ENCODE results near the gene G6PC1.
"Not testable (repeated sequence)": the region's sequence is repeated elsewhere in the genome, so short reads cannot be mapped to it uniquely, and the experiment has no call there.

Gene G6PC1

GRCh38 chr17:42900460-42901331, at the start of gene G6PC1:
G6PC1 (plus strand) TSS chr17:42900799; CDS start chr17:42900877, 78 bp downstream.
- no peak within 1 kb of the TSS for H3K4me3 ChIP-seq (replicated peaks; ENCODE audit: low read depth, low read length)
- TF ChIP-seq, protein P1, sequence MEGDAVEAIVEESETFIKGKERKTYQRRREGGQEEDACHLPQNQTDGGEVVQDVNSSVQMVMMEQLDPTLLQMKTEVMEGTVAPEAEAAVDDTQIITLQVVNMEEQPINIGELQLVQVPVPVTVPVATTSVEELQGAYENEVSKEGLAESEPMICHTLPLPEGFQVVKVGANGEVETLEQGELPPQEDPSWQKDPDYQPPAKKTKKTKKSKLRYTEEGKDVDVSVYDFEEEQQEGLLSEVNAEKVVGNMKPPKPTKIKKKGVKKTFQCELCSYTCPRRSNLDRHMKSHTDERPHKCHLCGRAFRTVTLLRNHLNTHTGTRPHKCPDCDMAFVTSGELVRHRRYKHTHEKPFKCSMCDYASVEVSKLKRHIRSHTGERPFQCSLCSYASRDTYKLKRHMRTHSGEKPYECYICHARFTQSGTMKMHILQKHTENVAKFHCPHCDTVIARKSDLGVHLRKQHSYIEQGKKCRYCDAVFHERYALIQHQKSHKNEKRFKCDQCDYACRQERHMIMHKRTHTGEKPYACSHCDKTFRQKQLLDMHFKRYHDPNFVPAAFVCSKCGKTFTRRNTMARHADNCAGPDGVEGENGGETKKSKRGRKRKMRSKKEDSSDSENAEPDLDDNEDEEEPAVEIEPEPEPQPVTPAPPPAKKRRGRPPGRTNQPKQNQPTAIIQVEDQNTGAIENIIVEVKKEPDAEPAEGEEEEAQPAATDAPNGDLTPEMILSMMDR (IDR thresholded peaks at IDR 0.05; ENCODE audit: low read length, missing control alignments) = no peak
- no peak for DNase-seq (ENCODE audit: low read depth)

DNA sequence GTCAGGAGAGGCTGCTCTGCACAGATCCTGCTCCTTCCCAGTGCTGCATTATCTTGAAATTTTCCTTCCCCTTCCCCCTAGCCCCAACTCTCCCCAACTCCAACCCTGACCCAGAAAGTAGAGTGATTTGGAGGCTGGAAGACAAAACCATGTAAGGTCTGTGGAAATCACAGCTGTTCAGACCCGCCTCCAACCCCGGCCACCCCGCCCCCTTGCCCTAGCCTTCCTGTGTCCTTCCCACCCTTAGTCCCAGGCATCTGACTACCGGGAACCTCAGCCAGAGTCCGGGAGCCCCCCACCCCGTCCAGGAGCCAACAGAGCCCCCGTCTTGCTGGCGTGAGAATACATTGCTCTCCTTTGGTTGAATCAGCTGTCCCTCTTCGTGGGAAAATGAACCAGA, 49.6 kb upstream of the G6PC1 start, which contains the start of gene AOC3:
Gene AOC3 (plus strand): TSS at position 246 of the 400 bp plus-strand sequence. CDS start 145 bp downstream, at position 391.
- H3K4me3 ChIP-seq (replicated peaks; ENCODE audit: low read depth, low read length) = no peak within 1 kb of the TSS
- TF ChIP-seq, protein P1 (IDR thresholded peaks at IDR 0.05; ENCODE audit: low read length, missing control alignments) = no peak

DNA sequence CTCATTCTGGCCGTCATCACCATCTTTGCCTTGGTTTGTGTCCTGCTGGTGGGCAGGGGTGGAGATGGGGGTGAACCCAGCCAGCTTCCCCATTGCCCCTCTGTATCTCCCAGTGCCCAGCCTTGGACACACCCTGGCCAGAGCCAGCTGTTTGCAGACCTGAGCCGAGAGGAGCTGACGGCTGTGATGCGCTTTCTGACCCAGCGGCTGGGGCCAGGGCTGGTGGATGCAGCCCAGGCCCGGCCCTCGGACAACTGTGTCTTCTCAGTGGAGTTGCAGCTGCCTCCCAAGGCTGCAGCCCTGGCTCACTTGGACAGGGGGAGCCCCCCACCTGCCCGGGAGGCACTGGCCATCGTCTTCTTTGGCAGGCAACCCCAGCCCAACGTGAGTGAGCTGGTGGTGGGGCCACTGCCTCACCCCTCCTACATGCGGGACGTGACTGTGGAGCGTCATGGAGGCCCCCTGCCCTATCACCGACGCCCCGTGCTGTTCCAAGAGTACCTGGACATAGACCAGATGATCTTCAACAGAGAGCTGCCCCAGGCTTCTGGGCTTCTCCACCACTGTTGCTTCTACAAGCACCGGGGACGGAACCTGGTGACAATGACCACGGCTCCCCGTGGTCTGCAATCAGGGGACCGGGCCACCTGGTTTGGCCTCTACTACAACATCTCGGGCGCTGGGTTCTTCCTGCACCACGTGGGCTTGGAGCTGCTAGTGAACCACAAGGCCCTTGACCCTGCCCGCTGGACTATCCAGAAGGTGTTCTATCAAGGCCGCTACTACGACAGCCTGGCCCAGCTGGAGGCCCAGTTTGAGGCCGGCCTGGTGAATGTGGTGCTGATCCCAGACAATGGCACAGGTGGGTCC, 49.0 kb upstream of the G6PC1 start:
- not testable (repeated sequence) for DNase-seq (ENCODE audit: low read depth); H3K4me3 ChIP-seq (replicated peaks; ENCODE audit: low read depth, low read length)

More for the DNA sequence above, 49.6 kb upstream of the G6PC1 start, which contains the start of gene AOC3:
- no peak for DNase-seq (ENCODE audit: low read depth)

GRCh38 chr17:42852351-42852750, 48.2 kb upstream of the G6PC1 start:
- DNase-seq (ENCODE audit: low read depth) = no peak
- H3K4me3 ChIP-seq (replicated peaks; ENCODE audit: low read depth, low read length) = no peak overlapping the region
- TF ChIP-seq, protein P1 (IDR thresholded peaks at IDR 0.05; ENCODE audit: low read length, missing control alignments) = no peak

DNA sequence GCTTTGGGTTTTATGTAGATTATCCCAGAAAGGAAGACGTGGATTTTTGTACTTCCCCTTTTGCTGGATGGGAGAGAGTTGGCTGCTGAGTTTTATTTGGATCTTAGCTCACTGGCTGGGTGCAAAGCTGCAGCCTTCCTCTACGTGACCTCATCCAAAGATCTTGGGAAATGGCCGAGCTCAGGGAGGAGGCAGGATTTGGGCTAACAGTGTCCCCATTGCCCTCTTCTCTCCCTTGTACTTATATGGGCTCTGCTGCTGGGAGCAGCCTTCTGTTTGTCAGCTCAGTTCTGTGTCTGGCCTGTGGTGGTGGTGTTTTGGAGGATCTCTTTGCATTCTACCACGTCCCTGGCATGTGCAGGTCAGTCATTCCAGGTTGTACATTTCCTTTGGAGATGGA, 47.6 kb upstream of the G6PC1 start:
- TF ChIP-seq, protein P1 (IDR thresholded peaks at IDR 0.05; ENCODE audit: low read length, missing control alignments) = no peak
- H3K4me3 ChIP-seq (replicated peaks; ENCODE audit: low read depth, low read length) = no peak overlapping the region
- DNase-seq (ENCODE audit: low read depth) = no peak

- TF ChIP-seq, protein P1 (IDR thresholded peaks at IDR 0.05; ENCODE audit: low read length, missing control alignments) = no peak
- no peak for DNase-seq (ENCODE audit: low read depth)
Observed at GRCh38 chr17:42853597-42853967, 47.0 kb upstream of the G6PC1 start.

More at GRCh38 chr17:42853597-42853967, 47.0 kb upstream of the G6PC1 start:
- H3K4me3 ChIP-seq (replicated peaks; ENCODE audit: low read depth, low read length) = no peak overlapping the region

Measured in fibroblast of pulmonary artery (primary cell).